Astrocyte (in vitro differentiated cells and primary cell): ENCODE results near the gene PGAM2. TPM values are rescaled to one million over a fixed set of nuclear protein-coding genes. Genes with fewer than 3 reads are reported as not detected.
"Not testable (repeated sequence)": the region's sequence is repeated elsewhere in the genome, so short reads cannot be mapped to it uniquely, and the experiment has no call there.

Source experiments
- DNase-seq: peaks from one replicate; pipeline ENCODE4 v3.0.0-alpha.2; 2010; ENCODE audit warnings: low read depth
- FAIRE-seq: peaks from 2 replicates; lab custom pipeline; 2011; peaks lifted over from hg19 to GRCh38; lab: Jason Lieb, UNC
- H2AFZ ChIP-seq: 2 replicates; pipeline ENCODE4 v1.6.0; 2012; ENCODE audit warnings: low read depth, low read length, inconsistent platforms
- H3K27ac ChIP-seq: 2 replicates; pipeline ENCODE4 v1.5.1; 2011; ENCODE audit warnings: low read depth, low read length, inconsistent platforms
- H3K27me3 ChIP-seq: 2 replicates; pipeline ENCODE4 v1.6.0; 2011; ENCODE audit warnings: low read length, inconsistent platforms; ENCODE audit not compliant: insufficient read depth
- H3K36me3 ChIP-seq: 2 replicates; pipeline ENCODE4 v1.5.1; 2011; ENCODE audit warnings: low read length, inconsistent platforms; ENCODE audit not compliant: insufficient read depth
- H3K4me1 ChIP-seq: 2 replicates; pipeline ENCODE4 v1.5.1; 2011; ENCODE audit warnings: low read length, inconsistent platforms; ENCODE audit not compliant: insufficient read depth
- H3K4me2 ChIP-seq: 2 replicates; pipeline ENCODE4 v1.6.0; 2012; ENCODE audit warnings: low read length, inconsistent platforms
- H3K4me3 ChIP-seq: 2 replicates; pipeline ENCODE4 v1.5.1; 2011; ENCODE audit warnings: low read depth, mild to moderate bottlenecking, low read length, inconsistent platforms; ENCODE audit not compliant: insufficient read depth
- H3K79me2 ChIP-seq: 2 replicates; pipeline ENCODE4 v1.6.0; 2012; ENCODE audit warnings: mild to moderate bottlenecking, low read length, inconsistent platforms; ENCODE audit not compliant: insufficient read depth
- H3K9ac ChIP-seq: 2 replicates; pipeline ENCODE4 v1.6.0; 2012; ENCODE audit warnings: mild to moderate bottlenecking, low read length, inconsistent platforms
- H3K9me3 ChIP-seq: 2 replicates; pipeline ENCODE4 v1.5.1; 2012; ENCODE audit warnings: low read depth, mild to moderate bottlenecking, low read length, inconsistent platforms; ENCODE audit not compliant: insufficient read depth
- H4K20me1 ChIP-seq: 2 replicates; pipeline ENCODE4 v1.6.0; 2012; ENCODE audit warnings: low read length, inconsistent platforms; ENCODE audit not compliant: insufficient read depth
- H3K27ac Mint-ChIP-seq: one replicate; pipeline ENCODE4 v1.8.0; 2021; ENCODE audit warnings: mild to moderate bottlenecking, mixed read lengths; ENCODE audit not compliant: unreplicated experiment
- H3K27me3 Mint-ChIP-seq: one replicate; pipeline ENCODE4 v1.8.0; 2021; ENCODE audit warnings: low read depth, mixed read lengths; ENCODE audit not compliant: unreplicated experiment
- H3K36me3 Mint-ChIP-seq: one replicate; pipeline ENCODE4 v1.8.0; 2021; ENCODE audit warnings: low read depth, mixed read lengths; ENCODE audit not compliant: unreplicated experiment
- H3K4me1 Mint-ChIP-seq: one replicate; pipeline ENCODE4 v1.8.0; 2021; ENCODE audit warnings: low read depth, mixed read lengths; ENCODE audit not compliant: unreplicated experiment
- H3K4me3 Mint-ChIP-seq: one replicate; pipeline ENCODE4 v1.8.0; 2021; ENCODE audit warnings: mild to moderate bottlenecking, moderate library complexity, mixed read lengths; ENCODE audit not compliant: unreplicated experiment
- H3K9me3 Mint-ChIP-seq: one replicate; pipeline ENCODE4 v1.8.0; 2021; ENCODE audit warnings: mild to moderate bottlenecking, mixed read lengths; ENCODE audit not compliant: unreplicated experiment
- EZH2 ChIP-seq: IDR thresholded peaks from 2 replicates; pipeline ENCODE4 v1.6.1; 2012; ENCODE audit warnings: mild to moderate bottlenecking, low read length, inconsistent platforms; ENCODE audit not compliant: insufficient read depth
- total RNA-seq: library from RNA; stranded (reverse); gene quantifications from 2 replicates; pipeline ENCODE4 v1.2.1, GENCODE V29; 2021
- TF ChIP-seq, protein P1 (sequence below): IDR thresholded peaks from 2 replicates; pipeline ENCODE4 v1.5.1; 2011; ENCODE audit warnings: low read depth, mild to moderate bottlenecking, inconsistent platforms, low read length, moderate library complexity; ENCODE audit not compliant: insufficient read depth

Gene PGAM2
- total RNA-seq, 1 donor from 2014 or later = 0.79 TPM

DNA sequence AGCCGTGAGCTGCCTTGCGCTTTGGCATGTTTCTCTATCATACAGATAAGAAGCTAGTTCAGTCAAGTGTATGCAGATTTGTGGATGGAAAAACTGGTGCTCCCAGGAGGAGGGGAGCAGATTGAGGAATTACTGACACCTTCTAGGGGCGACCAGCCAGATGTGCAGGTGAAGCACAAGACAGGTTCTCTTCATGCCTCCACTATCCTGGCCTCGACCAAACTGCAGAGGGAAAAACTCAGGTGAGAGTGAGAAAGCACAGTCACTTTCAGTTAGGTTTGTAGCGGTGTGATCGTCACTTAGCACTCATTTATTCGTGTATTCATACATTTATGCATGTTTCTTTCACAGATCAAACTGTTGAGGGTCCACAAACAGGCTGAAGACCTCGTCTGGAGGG, 21.5 kb downstream of the PGAM2 start:
- no peak for FAIRE-seq
- no peaks in the 10 kb centered on the region for H3K27me3 ChIP-seq
- DNase-seq = no peak
- H2AFZ ChIP-seq = peak overlapping the region; percentile 99
- Mint-ChIP-seq H3K9me3 (no peaks in the 10 kb centered on the region), H3K4me1 (peaks cover 23% of the 10 kb centered on the region), H3K27ac (peak overlapping the region; percentile 89), H3K36me3 (peaks cover 2% of the 10 kb centered on the region), H3K27me3 (no peaks in the 10 kb centered on the region), H3K4me3 (peak overlapping the region; percentile 95)
- peaks cover 45% of the 10 kb centered on the region for H3K79me2 ChIP-seq
- peak overlapping the region; percentile 91 for H3K4me2 ChIP-seq
- H3K27ac ChIP-seq = no peak overlapping the region
- H3K36me3 ChIP-seq = peaks cover 5% of the 10 kb centered on the region
- H3K9me3 ChIP-seq = no peaks in the 10 kb centered on the region
- H3K9ac ChIP-seq = peak overlapping the region; percentile 89
- peaks cover 15% of the 10 kb centered on the region for H3K4me1 ChIP-seq
- H4K20me1 ChIP-seq = peaks cover 29% of the 10 kb centered on the region
- no peak for TF ChIP-seq EZH2
- TF ChIP-seq, protein P1, sequence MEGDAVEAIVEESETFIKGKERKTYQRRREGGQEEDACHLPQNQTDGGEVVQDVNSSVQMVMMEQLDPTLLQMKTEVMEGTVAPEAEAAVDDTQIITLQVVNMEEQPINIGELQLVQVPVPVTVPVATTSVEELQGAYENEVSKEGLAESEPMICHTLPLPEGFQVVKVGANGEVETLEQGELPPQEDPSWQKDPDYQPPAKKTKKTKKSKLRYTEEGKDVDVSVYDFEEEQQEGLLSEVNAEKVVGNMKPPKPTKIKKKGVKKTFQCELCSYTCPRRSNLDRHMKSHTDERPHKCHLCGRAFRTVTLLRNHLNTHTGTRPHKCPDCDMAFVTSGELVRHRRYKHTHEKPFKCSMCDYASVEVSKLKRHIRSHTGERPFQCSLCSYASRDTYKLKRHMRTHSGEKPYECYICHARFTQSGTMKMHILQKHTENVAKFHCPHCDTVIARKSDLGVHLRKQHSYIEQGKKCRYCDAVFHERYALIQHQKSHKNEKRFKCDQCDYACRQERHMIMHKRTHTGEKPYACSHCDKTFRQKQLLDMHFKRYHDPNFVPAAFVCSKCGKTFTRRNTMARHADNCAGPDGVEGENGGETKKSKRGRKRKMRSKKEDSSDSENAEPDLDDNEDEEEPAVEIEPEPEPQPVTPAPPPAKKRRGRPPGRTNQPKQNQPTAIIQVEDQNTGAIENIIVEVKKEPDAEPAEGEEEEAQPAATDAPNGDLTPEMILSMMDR = no peak
- peak overlapping the region; percentile 75 for H3K4me3 ChIP-seq

DNA sequence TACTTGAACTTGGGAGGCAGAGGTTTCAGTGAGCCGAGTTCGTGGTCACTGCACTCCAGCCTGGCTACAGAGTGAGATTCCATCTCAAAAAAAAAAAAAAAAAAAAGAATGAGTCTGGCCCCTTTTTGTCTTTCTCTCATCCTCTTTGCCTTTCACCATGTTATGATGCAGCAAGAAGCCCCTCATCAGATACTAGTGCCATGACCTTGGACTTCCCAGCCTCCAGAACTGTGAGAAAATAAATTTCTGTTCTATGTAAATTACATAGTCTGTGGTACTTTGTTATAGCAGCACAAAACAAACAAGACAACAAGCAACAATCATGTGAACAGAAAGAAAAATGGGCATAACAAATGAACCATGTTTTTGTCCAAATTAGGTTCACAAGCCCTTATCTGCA, 23.1 kb downstream of the PGAM2 start:
- Histone ChIP-seq H3K27ac (no peak overlapping the region), H3K4me2 (no peak overlapping the region), H2AFZ (no peak overlapping the region), H3K79me2 (peaks cover 28% of the 10 kb centered on the region), H3K27me3 (no peaks in the 10 kb centered on the region), H4K20me1 (peaks cover 14% of the 10 kb centered on the region), H3K4me1 (peaks cover 15% of the 10 kb centered on the region), H3K36me3 (peaks cover 5% of the 10 kb centered on the region), H3K4me3 (no peak overlapping the region), H3K9ac (no peak overlapping the region), H3K9me3 (no peaks in the 10 kb centered on the region)
- Mint-ChIP-seq H3K27ac (no peak overlapping the region), H3K4me3 (no peak overlapping the region), H3K36me3 (no peaks in the 10 kb centered on the region), H3K4me1 (peaks cover 20% of the 10 kb centered on the region), H3K9me3 (no peaks in the 10 kb centered on the region), H3K27me3 (peaks cover 2% of the 10 kb centered on the region)
- FAIRE-seq = no peak
- TF ChIP-seq, protein P1 = no peak
- no peak for TF ChIP-seq EZH2
- DNase-seq = no peak

DNA sequence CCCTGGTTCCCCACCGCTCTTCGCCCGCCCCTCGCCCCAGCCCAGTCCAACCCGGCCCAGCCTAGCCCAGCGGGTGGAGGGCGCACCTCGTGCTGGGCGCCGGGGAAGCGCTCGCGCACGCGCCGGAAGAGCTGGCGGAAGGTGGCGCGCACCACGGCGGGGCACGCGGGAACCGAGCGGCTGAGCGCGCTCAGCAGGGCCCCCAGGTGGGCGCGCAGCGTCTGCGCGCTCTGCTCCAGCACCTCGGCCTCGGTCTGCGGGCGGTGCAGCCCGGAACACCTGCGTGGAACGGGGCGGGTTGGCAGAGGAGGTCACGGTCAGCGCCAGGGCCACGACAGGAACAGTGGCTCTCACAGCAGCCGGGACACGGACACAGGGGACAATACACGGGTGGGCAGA, 24.9 kb downstream of the PGAM2 start:
- not testable (repeated sequence) for H3K4me3 ChIP-seq, DNase-seq, H4K20me1 ChIP-seq, H3K9me3 ChIP-seq, H3K36me3 ChIP-seq, FAIRE-seq, H3K9ac ChIP-seq, H3K4me1 ChIP-seq, H3K4me3 Mint-ChIP-seq, H3K9me3 Mint-ChIP-seq, H3K27me3 Mint-ChIP-seq, H3K36me3 Mint-ChIP-seq, H3K4me1 Mint-ChIP-seq, H3K27me3 ChIP-seq, H3K27ac Mint-ChIP-seq, H3K27ac ChIP-seq
- TF ChIP-seq EZH2 = peak; percentile 18
- Histone ChIP-seq H2AFZ (peak overlapping the region; percentile 60), H3K4me2 (peak overlapping the region; percentile 65), H3K79me2 (peaks cover 11% of the 10 kb centered on the region)

DNA sequence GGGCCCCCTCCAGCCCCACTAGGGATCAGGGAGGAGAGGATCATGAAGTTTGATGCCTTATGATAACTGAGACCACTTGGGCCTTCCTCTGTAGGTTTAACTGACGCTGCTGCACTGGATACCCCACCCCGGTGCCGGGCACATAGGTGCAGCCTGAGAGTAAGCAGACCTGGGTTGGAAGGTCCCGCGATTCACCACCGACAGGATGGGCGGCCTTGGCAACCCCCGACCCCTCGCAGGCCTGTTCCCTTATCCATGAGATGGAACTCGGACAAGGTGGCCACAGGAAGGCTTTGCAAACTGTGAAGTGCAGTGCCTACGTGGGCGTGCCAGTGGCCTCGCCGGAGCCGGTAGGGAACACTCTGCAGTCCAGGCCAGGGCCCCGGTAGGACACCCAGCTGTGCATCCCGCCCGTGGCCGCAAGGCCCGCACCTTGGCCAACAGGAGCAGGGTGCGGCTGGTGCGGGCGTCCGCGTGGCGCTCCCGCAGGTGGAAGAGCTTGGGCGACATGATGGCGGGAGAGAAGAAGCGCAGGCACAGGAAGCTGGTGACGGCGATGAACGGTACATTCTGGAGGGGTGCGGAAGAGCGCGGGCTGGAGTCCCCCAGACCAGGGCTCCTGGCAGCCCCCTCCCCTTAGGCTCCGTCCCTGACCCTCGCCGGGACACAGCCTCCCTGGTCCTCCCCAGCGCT, 25.4 kb downstream of the PGAM2 start:
- H3K4me1 Mint-ChIP-seq, H3K27ac Mint-ChIP-seq: not testable (repeated sequence)

More for the DNA sequence above, 25.4 kb downstream of the PGAM2 start:
- H3K4me3 ChIP-seq, H3K36me3 ChIP-seq, H3K36me3 Mint-ChIP-seq, H3K9me3 ChIP-seq, H3K79me2 ChIP-seq, H4K20me1 ChIP-seq, H3K27me3 ChIP-seq, H3K4me1 ChIP-seq, H3K4me3 Mint-ChIP-seq, DNase-seq, H3K27me3 Mint-ChIP-seq, H3K27ac ChIP-seq, H2AFZ ChIP-seq, FAIRE-seq, H3K9ac ChIP-seq, H3K9me3 Mint-ChIP-seq: not testable (repeated sequence)
- peak overlapping the region; percentile 65 for H3K4me2 ChIP-seq
